HepG2 (cell line): Measurements from ENCODE around the gene SUSD4. TPM values are rescaled to one million over a fixed set of nuclear protein-coding genes. Genes with fewer than 3 reads are reported as not detected.

Experiments used
- ATAC-seq: fragments of 200-7000 bp; cut with Tn5 transposase; 3 replicates; pipeline ENCODE4 v1.9.1; 2020; ENCODE audit warnings: mild to moderate bottlenecking, moderate library complexity
- BruUV-seq: library from RNA; stranded (reverse); fragments of 400-500 nt; replicated peaks from 2 replicates; lab custom pipeline; 2021; lab: Mats Ljungman, UMichigan
- CTCF ChIA-PET: fragments of 300-600 bp; formaldehyde crosslinking; extraction: SDS; loops from one replicate; lab custom pipeline; 2021; ENCODE audit warnings: low total read pairs, inconsistent platforms, low intra/inter-chr PET ratio; lab: Yijun Ruan, JAX
- POLR2A ChIA-PET: fragments of 350-600 bp; sonication (Branson Sonifier 250); formaldehyde crosslinking; loops from one replicate; lab custom pipeline; 2020; ENCODE audit warnings: antibody characterized with exemption, inconsistent platforms; lab: Yijun Ruan, JAX
- DNase-seq: peaks from one replicate; pipeline ENCODE4 v3.0.0-alpha.2; 2015; ENCODE audit warnings: low spot score
- FAIRE-seq: peaks from 3 replicates; lab custom pipeline; 2011; peaks lifted over from hg19 to GRCh38; lab: Jason Lieb, UNC
- H2AFZ ChIP-seq: one replicate; pipeline ENCODE4 v1.6.1; 2011; ENCODE audit warnings: low read length, inconsistent platforms
- H3K27ac ChIP-seq: fragments of 300-600 bp; 3 replicates; pipeline ENCODE4 v1.8.0; 2011; ENCODE audit warnings: mixed run types, mild to moderate bottlenecking, mixed read lengths, low read length, inconsistent platforms; ENCODE audit not compliant: insufficient read depth; ENCODE audit errors: extremely low read length
- H3K27me3 ChIP-seq, 2 experiments: fragments of 200-600 bp in 1 of 2; 2 replicates in 1 of 2; 3 replicates in 1 of 2; pipeline versions ENCODE4 v1.6.0 to v1.8.0; 2011; ENCODE audit warnings: low read length in 2 of 2, mild to moderate bottlenecking in 2 of 2, moderate library complexity in 2 of 2, inconsistent platforms in 1 of 2; ENCODE audit not compliant: insufficient read depth in 2 of 2, control insufficient read depth in 1 of 2
- H3K36me3 ChIP-seq, 2 experiments: fragments of 200-600 bp in 1 of 2; replicated peaks in 1 of 2; 2 replicates in 1 of 2; 3 replicates in 1 of 2; pipeline versions ENCODE4 v1.5.1 to v1.8.0; 2011; ENCODE audit warnings: low read length in 2 of 2, inconsistent platforms in 1 of 2; ENCODE audit not compliant: insufficient read depth in 2 of 2, control insufficient read depth in 1 of 2
- H3K4me1 ChIP-seq: 2 replicates; pipeline ENCODE4 v1.5.1; 2012; ENCODE audit warnings: low read length, inconsistent platforms; ENCODE audit not compliant: insufficient read depth
- H3K4me2 ChIP-seq: 2 replicates; pipeline ENCODE4 v1.6.0; 2011; ENCODE audit warnings: low read depth, low read length, inconsistent platforms
- H3K4me3 ChIP-seq, 3 experiments: fragments of 200-600 bp in 1 of 3; sonication (generic), shearing (Covaris generic) in 1 of 3; replicated peaks in 1 of 3; 2 replicates each; pipeline ENCODE4 v1.5.1; 2011 to 2016; ENCODE audit warnings: low read length in 3 of 3, inconsistent platforms in 2 of 3, low read depth in 2 of 3, mild to moderate bottlenecking in 2 of 3, control low read depth in 1 of 3, mixed read lengths in 1 of 3; ENCODE audit not compliant: insufficient read depth in 1 of 3
- H3K79me2 ChIP-seq: one replicate; pipeline ENCODE4 v1.6.1; 2011; ENCODE audit warnings: low read length, inconsistent platforms; ENCODE audit not compliant: insufficient read depth
- H3K9ac ChIP-seq: 2 replicates; pipeline ENCODE4 v1.6.0; 2011; ENCODE audit warnings: mild to moderate bottlenecking, low read depth, low read length, inconsistent platforms; ENCODE audit not compliant: insufficient read depth
- H3K9me3 ChIP-seq: 2 replicates; pipeline ENCODE4 v1.5.1; 2012; ENCODE audit warnings: mild to moderate bottlenecking, low read length
- H4K20me1 ChIP-seq: 2 replicates; pipeline ENCODE4 v1.6.0; 2011; ENCODE audit warnings: inconsistent platforms, mild to moderate bottlenecking, low read length, moderate library complexity; ENCODE audit not compliant: insufficient read depth
- CBX2 ChIP-seq, 2 experiments: fragments of 200-600 bp in 1 of 2; sonication (generic); formaldehyde crosslinking in 1 of 2; IDR thresholded peaks; 2 replicates each; pipeline versions ENCODE4 v1.7.0 to v1.8.1; 2018 to 2022; ENCODE audit warnings: low read depth in 2 of 2, low read length in 1 of 2, mild to moderate bottlenecking in 1 of 2, missing genetic modification reagents in 1 of 2
- DDIT3 ChIP-seq: sonication (generic); formaldehyde crosslinking; IDR thresholded peaks from 2 replicates; pipeline ENCODE4 v1.4.0; 2020; ENCODE audit warnings: mild to moderate bottlenecking, missing genetic modification reagents
- FOXO1 ChIP-seq: sonication (generic); formaldehyde crosslinking; IDR thresholded peaks from 2 replicates; pipeline ENCODE4 v1.4.0; 2020; ENCODE audit warnings: missing genetic modification reagents
- HMGA1 ChIP-seq: sonication (generic); formaldehyde crosslinking; conservative IDR thresholded peaks from 2 replicates; pipeline ENCODE4 v1.4.0; 2020; ENCODE audit warnings: missing genetic modification reagents
- RARA ChIP-seq: IDR thresholded peaks from 2 replicates; pipeline ENCODE4 v1.6.1; 2016; ENCODE audit warnings: missing genetic modification reagents, missing compliant biosample characterization
- REXO4 ChIP-seq: sonication (generic); formaldehyde crosslinking; IDR thresholded peaks from 2 replicates; pipeline ENCODE4 v1.8.0; 2022; ENCODE audit warnings: missing genetic modification reagents, mild to moderate bottlenecking, borderline replicate concordance
- SP5 ChIP-seq: IDR thresholded peaks from 2 replicates; pipeline ENCODE4 v1.6.1; 2016; ENCODE audit warnings: low read depth, borderline replicate concordance
- ZBTB2 ChIP-seq: sonication (generic); formaldehyde crosslinking; IDR thresholded peaks from 2 replicates; pipeline ENCODE4 v1.8.0; 2022; ENCODE audit warnings: low read depth, missing genetic modification reagents
- ZGPAT ChIP-seq: IDR thresholded peaks from 2 replicates; pipeline ENCODE4 v1.6.1; 2016; ENCODE audit warnings: mild to moderate bottlenecking
- ZNF724P ChIP-seq: sonication (generic); formaldehyde crosslinking; IDR thresholded peaks from 2 replicates; pipeline ENCODE4 v1.8.0; 2022; ENCODE audit warnings: missing genetic modification reagents, borderline replicate concordance
- ZNF816 ChIP-seq: sonication (generic); formaldehyde crosslinking; IDR thresholded peaks from 2 replicates; pipeline ENCODE4 v1.8.0; 2022; ENCODE audit warnings: missing genetic modification reagents, mild to moderate bottlenecking, borderline replicate concordance
- WGBS: methylation state at CpG from one replicate; pipeline ENCODE4 v1.1.6; 2017; ENCODE audit warnings: low lambda C conversion rate; 5-methylcytosine and 5-hydroxymethylcytosine counted together
- in situ Hi-C: cut with HindIII; loops from 2 replicates; pipeline ENCODE4 v1.10.0; 2017; ENCODE audit warnings: low pct_unique_long_range_greater_than_20kb; ENCODE audit not compliant: extremely low pct_ligation_motif_present
- intact Hi-C: fragments of 100-400 bp; cut with micrococcal nuclease; formaldehyde crosslinking; loops from one replicate; pipeline ENCODE4 v1.10.0; 2022; ENCODE audit not compliant: unreplicated experiment
- polyA plus RNA-seq, 8 experiments: library from polyadenylated mRNA; depleted of rRNA in 3 of 8; stranded (reverse) in 7 of 8; unstranded in 1 of 8; fragments of >200 nt; fragmentation: Illumina TruSeq in 4 of 8; extraction: Trizol in 4 of 8; gene quantifications; 2 replicates each; pipeline versions ENCODE4 v1.2.1 to v1.2.3, GENCODE V29; 2011 to 2016; ENCODE audit warnings: low read depth in 4 of 8, missing spikeins in 1 of 8, mixed read lengths in 1 of 8; ENCODE audit not compliant: insufficient read depth in 1 of 8
- total RNA-seq, 5 experiments: library from RNA; depleted of rRNA; stranded (reverse); fragments of >200 nt; fragmentation: Illumina TruSeq; extraction: Trizol; gene quantifications; 2 replicates each; pipeline ENCODE4 v1.2.3, GENCODE V29; 2016; ENCODE audit warnings: low read depth in 1 of 5

The SUSD4 gene
- total and polyA plus RNA-seq, 2 of the 13 experiments (the other 11 are each of a cell fraction or from before 2014, with no cell fraction given) = not detected

DNA sequence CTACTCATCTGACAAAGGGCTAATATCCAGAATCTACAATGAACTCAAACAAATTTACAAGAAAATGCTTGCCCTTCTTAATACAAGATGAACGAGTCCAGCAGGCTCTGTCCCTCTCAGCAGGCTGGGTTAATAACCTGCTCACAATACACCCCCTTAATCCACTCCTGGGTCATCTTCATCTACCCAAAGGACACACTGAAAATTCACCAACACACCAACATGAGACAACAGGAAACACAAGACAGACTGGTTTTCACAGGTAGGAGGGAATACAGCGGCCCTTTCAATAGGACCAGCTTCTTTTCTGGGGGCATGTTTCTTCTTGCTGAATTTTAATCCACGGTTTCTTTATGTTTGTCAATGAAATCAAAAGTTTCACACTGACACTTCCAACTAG lies 44.6 kb downstream of the SUSD4 start:
- DNase-seq = no peak
- H3K79me2 ChIP-seq = no peaks in the 10 kb centered on the region
- H3K9ac ChIP-seq = no peak overlapping the region
- no peaks in the 10 kb centered on the region for H3K9me3 ChIP-seq
- no peak overlapping the region for H3K27ac ChIP-seq
- ChIA-PET CTCF (no interaction called here), POLR2A (no interaction called here)
- H4K20me1 ChIP-seq = no peaks in the 10 kb centered on the region
- TF ChIP-seq SP5 (CRISPR knock-in tag) (no peak), ZBTB2 (CRISPR knock-in tag) (no peak), DDIT3 (no peak), RARA (no peak), ZGPAT (no peak), REXO4 (no peak), CBX2 (IDR thresholded peaks at IDR 0.05; ENCODE audit: low read depth, low read length) (no peak), CBX2 (CRISPR knock-in tag; IDR thresholded peaks at IDR 0.05; ENCODE audit: low read depth) (no peak), HMGA1 (CRISPR knock-in tag) (no peak), FOXO1 (CRISPR knock-in tag) (no peak), ZNF724P (CRISPR knock-in tag) (no peak), ZNF816 (CRISPR knock-in tag) (no peak)
- no TSS peak for BruUV-seq
- H3K4me3 ChIP-seq = no peak overlapping the region
- no peaks in the 10 kb centered on the region for H3K4me1 ChIP-seq
- no peak overlapping the region for H2AFZ ChIP-seq
- ATAC-seq = no peak
- H3K4me2 ChIP-seq = no peak overlapping the region
- FAIRE-seq = no peak
- intact Hi-C loops (no loop called here), in situ Hi-C loops (no loop called here)
- WGBS = 0% methylated on average over 3 of the region's 3 CpGs
- no peaks in the 10 kb centered on the region for H3K36me3 ChIP-seq
- H3K27me3 ChIP-seq = peaks cover 0 to 4% of the 10 kb centered on the region in 2 experiments; a peak in 2 of 5 replicates
